CMK (cell line): Measurements from ENCODE around the gene PRTFDC1.
"Not testable (repeated sequence)": the region's sequence is repeated elsewhere in the genome, so short reads cannot be mapped to it uniquely, and the experiment has no call there.

Source experiments
- DNase-seq: peaks from one replicate; pipeline ENCODE4 v3.0.0-alpha.2; 2010; ENCODE audit warnings: low read depth

The PRTFDC1 gene

GRCh38 chr10:24952143-24952706, at the start of gene PRTFDC1:
PRTFDC1 (minus strand) TSS chr10:24952606; CDS start chr10:24952575, 31 bp downstream.
- no peak for DNase-seq

- no peak for DNase-seq
Measured at GRCh38 chr10:24998044-24998443, 45.6 kb upstream of the PRTFDC1 start.

GRCh38 chr10:24995072-24995471, 42.7 kb upstream of the PRTFDC1 start:
- DNase-seq, result no peak

- no peak for DNase-seq
Measured at GRCh38 chr10:24993237-24993958, 41.0 kb upstream of the PRTFDC1 start.

- no peak for DNase-seq
Measured at GRCh38 chr10:24992512-24993133, 40.2 kb upstream of the PRTFDC1 start.

GRCh38 chr10:24991298-24991697, 38.9 kb upstream of the PRTFDC1 start:
- no peak for DNase-seq

GRCh38 chr10:24989867-24990266, 37.5 kb upstream of the PRTFDC1 start:
- no peak for DNase-seq

GRCh38 chr10:24988831-24989640, 36.6 kb upstream of the PRTFDC1 start:
- DNase-seq, result peak; percentile 62

- DNase-seq, result no peak
Measured at GRCh38 chr10:24984906-24985305, 32.5 kb upstream of the PRTFDC1 start.

- no peak for DNase-seq
Measured at GRCh38 chr10:24983946-24984345, 31.5 kb upstream of the PRTFDC1 start.

- no peak for DNase-seq
Measured at GRCh38 chr10:24983130-24983529, 30.7 kb upstream of the PRTFDC1 start.

GRCh38 chr10:24982319-24983112, 30.1 kb upstream of the PRTFDC1 start:
- no peak for DNase-seq

GRCh38 chr10:24981161-24981710, 28.8 kb upstream of the PRTFDC1 start:
- no peak for DNase-seq

GRCh38 chr10:24979685-24980084, 27.3 kb upstream of the PRTFDC1 start:
- no peak for DNase-seq

GRCh38 chr10:24974976-24975375, 22.6 kb upstream of the PRTFDC1 start:
- DNase-seq, result no peak

GRCh38 chr10:24973163-24973562, 20.8 kb upstream of the PRTFDC1 start:
- DNase-seq, result no peak

- DNase-seq, result no peak
Measured at GRCh38 chr10:24971374-24971773, 19.0 kb upstream of the PRTFDC1 start.

GRCh38 chr10:24969841-24970281, 17.5 kb upstream of the PRTFDC1 start:
- no peak for DNase-seq

- not testable (repeated sequence) for DNase-seq
Measured at GRCh38 chr10:24968951-24969350, 16.5 kb upstream of the PRTFDC1 start.

GRCh38 chr10:24968349-24968748, 15.9 kb upstream of the PRTFDC1 start:
- no peak for DNase-seq

GRCh38 chr10:24966962-24967481, 14.6 kb upstream of the PRTFDC1 start:
- DNase-seq, result no peak
